SK-N-SH treated with all-trans-retinoic acid at 6 μM for 48 hours (cell line): ENCODE results near the gene RABGGTA.

ENCODE experiments used
- ATAC-seq: fragments of 200-7000 bp; cut with Tn5 transposase; 3 replicates; pipeline ENCODE4 v1.9.1; 2020; ENCODE audit warnings: mild to moderate bottlenecking, moderate library complexity
- ARNTL ChIP-seq: fragments of 450-650 bp; formaldehyde crosslinking; IDR thresholded peaks from 2 replicates; pipeline ENCODE4 v1.5.0; 2020; ENCODE audit warnings: low read depth, mild to moderate bottlenecking, moderate library complexity, borderline replicate concordance
- BACH2 ChIP-seq: fragments of 250-450 bp; sonication (Bioruptor Pico); IDR thresholded peaks from 2 replicates; pipeline ENCODE4 v1.9.0; 2021; ENCODE audit warnings: mild to moderate bottlenecking, borderline replicate concordance
- CSDC2 ChIP-seq: fragments of 250-450 bp; sonication (Bioruptor Pico); IDR thresholded peaks from 2 replicates; pipeline ENCODE4 v1.5.0; 2020; ENCODE audit warnings: mild to moderate bottlenecking, moderate library complexity
- ESRRG ChIP-seq: fragments of 250-450 bp; sonication (Bioruptor Pico); IDR thresholded peaks from 2 replicates; pipeline ENCODE4 v1.6.1; 2021; ENCODE audit warnings: mild to moderate bottlenecking
- ISL1 ChIP-seq: fragments of 250-450 bp; sonication (Bioruptor Pico); IDR thresholded peaks from 2 replicates; pipeline ENCODE4 v2.1.2; 2022; ENCODE audit warnings: mild to moderate bottlenecking, moderate library complexity
- PATZ1 ChIP-seq: fragments of 250-450 bp; sonication (Bioruptor Pico); IDR thresholded peaks from 2 replicates; pipeline ENCODE4 v1.8.0; 2020; ENCODE audit warnings: mild to moderate bottlenecking, moderate library complexity, borderline replicate concordance
- POU6F1 ChIP-seq: fragments of 250-450 bp; sonication (Bioruptor Pico); IDR thresholded peaks from 2 replicates; pipeline ENCODE4 v1.8.0; 2021; ENCODE audit warnings: low read depth, mild to moderate bottlenecking, moderate library complexity, borderline replicate concordance
- PPARA ChIP-seq: fragments of 250-450 bp; sonication (Bioruptor Pico); IDR thresholded peaks from 2 replicates; pipeline ENCODE4 v1.5.0; 2020; ENCODE audit warnings: mild to moderate bottlenecking, borderline replicate concordance
- RARB ChIP-seq: fragments of 250-450 bp; sonication (Bioruptor Pico); IDR thresholded peaks from 2 replicates; pipeline ENCODE4 v1.8.0; 2021; ENCODE audit warnings: mild to moderate bottlenecking, moderate library complexity
- SNAI2 ChIP-seq: fragments of 250-450 bp; sonication (Bioruptor Pico); IDR thresholded peaks from 2 replicates; pipeline ENCODE4 v1.5.0; 2020; ENCODE audit warnings: mild to moderate bottlenecking, moderate library complexity
- TCF4 ChIP-seq: fragments of 250-450 bp; sonication (Bioruptor Pico); IDR thresholded peaks from 2 replicates; pipeline ENCODE4 v1.8.0; 2021; ENCODE audit warnings: mild to moderate bottlenecking, moderate library complexity, borderline replicate concordance
- TOX ChIP-seq: fragments of 250-450 bp; sonication (Bioruptor Pico); IDR thresholded peaks from 2 replicates; pipeline ENCODE4 v1.8.0; 2021; ENCODE audit warnings: mild to moderate bottlenecking, moderate library complexity, borderline replicate concordance
- ZC3H10 ChIP-seq: fragments of 250-450 bp; sonication (Bioruptor Pico); IDR thresholded peaks from 2 replicates; pipeline ENCODE4 v1.5.1; 2021; ENCODE audit warnings: mild to moderate bottlenecking, moderate library complexity
- ZFP3 ChIP-seq: fragments of 250-450 bp; sonication (Bioruptor Pico); IDR thresholded peaks from 2 replicates; pipeline ENCODE4 v1.5.0; 2020; ENCODE audit warnings: mild to moderate bottlenecking, moderate library complexity
- ZFP30 ChIP-seq: fragments of 450-650 bp; formaldehyde crosslinking; IDR thresholded peaks from 2 replicates; pipeline ENCODE4 v1.5.0; 2022; ENCODE audit warnings: mild to moderate bottlenecking, moderate library complexity
- ZNF565 ChIP-seq: fragments of 450-650 bp; formaldehyde crosslinking; conservative IDR thresholded peaks from 2 replicates; pipeline ENCODE4 v1.5.0; 2020; ENCODE audit warnings: low read depth, mild to moderate bottlenecking, moderate library complexity
- ZNF70 ChIP-seq: fragments of 450-650 bp; formaldehyde crosslinking; IDR thresholded peaks from 2 replicates; pipeline ENCODE4 v1.5.0; 2020; ENCODE audit warnings: mild to moderate bottlenecking, moderate library complexity
- ZNF8 ChIP-seq: fragments of 450-650 bp; formaldehyde crosslinking; IDR thresholded peaks from 2 replicates; pipeline ENCODE4 v1.5.0; 2020; ENCODE audit warnings: mild to moderate bottlenecking, moderate library complexity
- TF ChIP-seq, protein P1 (sequence below): fragments of 250-450 bp; sonication (Bioruptor Pico); IDR thresholded peaks from 2 replicates; pipeline ENCODE4 v1.5.1; 2020; ENCODE audit warnings: low read depth, mild to moderate bottlenecking, moderate library complexity

The RABGGTA gene

DNA sequence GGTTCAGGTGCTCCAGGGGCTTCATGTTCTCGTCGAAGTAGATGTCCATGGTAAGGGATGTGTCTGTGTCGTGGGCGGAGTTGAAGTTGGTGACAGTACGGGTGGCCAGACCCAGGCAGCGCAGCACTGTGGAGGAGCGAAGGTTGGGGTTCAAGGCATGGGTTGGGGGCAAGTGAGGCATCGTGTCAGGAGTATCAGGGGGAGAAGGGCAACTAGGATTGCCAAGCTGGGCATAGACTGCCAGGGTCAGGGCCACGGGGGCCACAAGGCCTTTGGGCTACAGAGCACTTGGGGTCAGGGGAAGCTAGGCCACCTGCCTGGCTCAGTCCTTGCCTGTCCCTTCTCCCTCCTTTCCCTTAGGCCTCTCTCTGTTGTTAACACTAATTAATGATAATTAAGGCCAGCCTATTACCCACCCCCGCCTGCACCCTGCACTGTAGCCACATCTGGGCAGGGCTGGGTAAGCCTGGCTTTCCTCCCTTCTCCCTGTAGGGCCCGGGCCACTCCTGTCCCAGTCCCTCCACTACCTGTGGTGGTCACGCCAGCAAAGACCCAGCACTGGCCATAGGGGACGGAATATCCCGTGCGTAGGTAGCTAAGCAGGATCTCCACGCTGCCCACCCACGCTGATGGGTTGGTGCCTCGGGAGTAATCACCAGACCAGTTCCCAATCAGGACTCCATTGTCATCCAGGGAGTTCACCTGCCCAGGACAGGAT is 12.7 kb downstream of the RABGGTA start:
- ATAC-seq = no peak
- TF ChIP-seq SNAI2 = no peak
- no peak for TF ChIP-seq PPARA (CRISPR knock-in tag)
- TF ChIP-seq BACH2 = no peak
- TF ChIP-seq ZNF8 (CRISPR knock-in tag) = no peak
- no peak for TF ChIP-seq TOX (CRISPR knock-in tag)
- TF ChIP-seq ZFP3 = no peak
- no peak for TF ChIP-seq ZC3H10 (CRISPR knock-in tag)

DNA sequence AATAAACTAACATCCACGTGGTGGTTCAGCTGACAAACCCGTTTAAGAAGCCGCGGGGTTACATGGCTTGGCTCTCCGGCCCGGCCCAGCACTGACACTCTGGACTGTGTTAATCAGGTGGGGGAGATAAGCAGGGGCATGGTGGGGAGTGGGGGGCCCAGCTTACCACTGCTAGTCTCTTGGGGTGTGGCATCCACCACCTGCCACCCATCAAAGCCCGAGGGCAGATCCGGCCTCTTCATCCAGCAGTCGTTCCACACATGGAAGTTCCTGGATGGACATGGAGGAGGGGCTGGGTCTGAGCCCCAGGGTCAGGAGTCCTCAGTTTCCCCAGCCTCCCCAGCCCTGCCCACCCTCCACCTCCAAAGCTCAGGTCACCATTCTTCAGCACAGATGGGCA is 13.3 kb downstream of the RABGGTA start:
- ATAC-seq = no peak
- TF ChIP-seq ZNF565 (CRISPR knock-in tag) (no peak), ZNF8 (CRISPR knock-in tag) (no peak), POU6F1 (CRISPR knock-in tag) (no peak), BACH2 (no peak), CSDC2 (CRISPR knock-in tag) (no peak), ISL1 (CRISPR knock-in tag) (no peak), ZFP30 (no peak), SNAI2 (no peak), ZC3H10 (CRISPR knock-in tag) (no peak), ESRRG (CRISPR knock-in tag) (no peak)

GRCh38 chr14:24256960-24257359 is 14.4 kb downstream of the RABGGTA start:
- ATAC-seq = no peak
- TF ChIP-seq ISL1 (CRISPR knock-in tag) (no peak), ZNF565 (CRISPR knock-in tag) (no peak)
- TF ChIP-seq, all 23 proteins: peak for 0

DNA sequence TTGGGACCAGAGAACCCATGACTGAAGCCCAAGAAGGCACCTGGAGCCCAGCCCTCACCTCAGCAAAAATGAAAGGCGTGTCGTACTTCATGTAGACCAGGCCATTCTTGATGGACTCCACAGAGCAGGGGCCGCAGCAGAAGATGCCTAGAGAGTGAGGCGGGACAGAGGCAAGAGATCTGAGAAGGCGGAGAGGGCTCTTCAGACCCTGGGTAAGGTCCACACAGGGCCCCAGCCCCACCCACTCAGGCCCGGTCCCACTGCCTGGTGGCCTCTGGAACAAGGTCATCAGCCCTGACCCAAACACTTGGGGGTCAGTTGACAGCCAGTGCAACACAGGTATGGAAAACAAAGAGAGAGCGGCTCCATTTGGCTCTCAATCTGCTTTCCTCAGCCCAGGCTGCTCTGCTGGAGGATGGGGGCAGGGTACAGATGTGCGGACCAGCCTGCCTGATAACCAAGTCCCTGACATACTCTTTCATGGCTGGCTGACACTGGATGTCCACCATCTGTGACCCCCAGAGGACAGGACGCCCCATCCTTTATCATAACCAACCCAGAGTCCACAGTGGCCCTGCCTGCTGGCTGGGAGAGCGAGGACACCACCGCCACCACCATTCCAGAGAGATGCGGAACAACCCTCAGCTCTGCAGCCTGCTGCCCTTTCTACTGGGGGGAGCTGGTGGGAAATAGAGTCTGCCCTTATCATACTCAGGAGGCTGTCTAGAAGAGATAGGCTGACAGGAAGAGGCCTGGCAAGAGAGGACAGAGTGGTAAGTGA is 15.3 kb downstream of the RABGGTA start:
- no peak for TF ChIP-seq RARB (CRISPR knock-in tag)
- TF ChIP-seq ZFP30 = no peak
- no peak for TF ChIP-seq ZC3H10 (CRISPR knock-in tag)
- no peak for TF ChIP-seq ISL1 (CRISPR knock-in tag)
- TF ChIP-seq, protein P1, sequence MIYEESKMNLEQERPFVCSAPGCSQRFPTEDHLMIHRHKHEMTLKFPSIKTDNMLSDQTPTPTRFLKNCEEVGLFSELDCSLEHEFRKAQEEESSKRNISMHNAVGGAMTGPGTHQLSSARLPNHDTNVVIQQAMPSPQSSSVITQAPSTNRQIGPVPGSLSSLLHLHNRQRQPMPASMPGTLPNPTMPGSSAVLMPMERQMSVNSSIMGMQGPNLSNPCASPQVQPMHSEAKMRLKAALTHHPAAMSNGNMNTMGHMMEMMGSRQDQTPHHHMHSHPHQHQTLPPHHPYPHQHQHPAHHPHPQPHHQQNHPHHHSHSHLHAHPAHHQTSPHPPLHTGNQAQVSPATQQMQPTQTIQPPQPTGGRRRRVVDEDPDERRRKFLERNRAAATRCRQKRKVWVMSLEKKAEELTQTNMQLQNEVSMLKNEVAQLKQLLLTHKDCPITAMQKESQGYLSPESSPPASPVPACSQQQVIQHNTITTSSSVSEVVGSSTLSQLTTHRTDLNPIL (CRISPR knock-in tag) = no peak
- TF ChIP-seq PATZ1 (CRISPR knock-in tag) = no peak
- no peak for TF ChIP-seq BACH2
- TF ChIP-seq ARNTL (CRISPR knock-in tag) = no peak
- no peak for TF ChIP-seq PPARA (CRISPR knock-in tag)
- no peak for TF ChIP-seq CSDC2 (CRISPR knock-in tag)
- TF ChIP-seq POU6F1 (CRISPR knock-in tag) = no peak
- no peak for TF ChIP-seq ZNF565 (CRISPR knock-in tag)
- no peak for TF ChIP-seq SNAI2
- no peak for TF ChIP-seq ZNF70 (CRISPR knock-in tag)
- TF ChIP-seq TCF4 (CRISPR knock-in tag) = no peak
- TF ChIP-seq TOX (CRISPR knock-in tag) = no peak
- TF ChIP-seq, all 23 proteins: peak for 0
- no peak for ATAC-seq
